Ectodermal cell (in vitro differentiated cells): ENCODE data around the gene IGSF8.
"Not testable (repeated sequence)": the region's sequence is repeated elsewhere in the genome, so short reads cannot be mapped to it uniquely, and the experiment has no call there.

Source experiments
- H3K27ac ChIP-seq: 2 replicates; pipeline ENCODE4 v1.7.0; 2013; ENCODE audit warnings: mild to moderate bottlenecking, low read depth, low read length; ENCODE audit not compliant: insufficient read depth, poor library complexity, severe bottlenecking
- H3K27me3 ChIP-seq: 2 replicates; pipeline ENCODE4 v1.7.0; 2013; ENCODE audit warnings: mild to moderate bottlenecking, low read length; ENCODE audit not compliant: insufficient read depth, control insufficient read depth, poor library complexity, severe bottlenecking
- H3K36me3 ChIP-seq: one replicate; pipeline ENCODE4 v1.7.0; 2013; ENCODE audit warnings: low read length; ENCODE audit not compliant: control insufficient read depth, insufficient read depth
- H3K4me1 ChIP-seq: one replicate; pipeline ENCODE4 v1.7.0; 2013; ENCODE audit warnings: low read length; ENCODE audit not compliant: control insufficient read depth, insufficient read depth
- H3K4me3 ChIP-seq: 2 replicates; pipeline ENCODE4 v1.7.0; 2013; ENCODE audit warnings: low read depth, low read length, control low read depth; ENCODE audit not compliant: insufficient read depth
- H3K9me3 ChIP-seq: 2 replicates; pipeline ENCODE4 v1.7.0; 2013; ENCODE audit warnings: mild to moderate bottlenecking, low read length, moderate library complexity; ENCODE audit not compliant: control insufficient read depth
- WGBS, 2 experiments: methylation state at CpG; one replicate each; pipeline ENCODE4 v1.1.7; 2013; ENCODE audit warnings: missing lambda C conversion rate in 2 of 2; 5-methylcytosine and 5-hydroxymethylcytosine counted together

IGSF8 gene

DNA sequence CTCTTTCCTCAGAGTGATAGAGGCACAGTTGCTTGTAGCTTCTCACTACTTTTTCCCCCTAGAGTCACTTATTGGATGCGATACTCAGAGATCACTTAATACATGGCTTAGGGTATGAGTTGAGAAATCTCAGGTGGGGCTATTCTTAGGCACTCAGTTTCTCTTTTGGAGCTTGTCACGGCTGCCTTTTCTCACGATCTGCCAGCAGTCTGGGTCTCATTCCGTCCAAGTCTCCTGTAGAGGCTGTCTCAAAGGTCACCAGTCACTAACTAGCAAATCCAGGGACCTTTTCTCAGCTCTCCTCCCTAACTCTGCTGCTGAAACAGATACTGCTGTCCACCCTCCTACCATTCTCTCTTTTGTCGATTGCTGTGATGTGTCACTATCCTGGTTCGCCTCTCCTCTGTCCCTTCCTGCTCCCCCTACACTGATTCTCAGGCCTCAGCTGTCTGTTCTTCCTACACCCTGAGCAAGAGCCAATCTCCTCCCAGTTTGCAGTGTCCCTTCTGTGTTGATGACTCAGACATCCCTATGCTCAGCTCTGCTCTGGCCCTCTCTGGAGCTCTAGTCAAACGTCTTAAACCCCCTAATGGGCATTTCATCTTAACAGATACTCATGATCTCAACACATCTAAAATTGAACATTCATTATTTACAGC, 29.6 kb upstream of the IGSF8 start:
- Histone ChIP-seq H3K4me3 (no peak overlapping the region), H3K9me3 (no peaks in the 10 kb centered on the region), H3K27ac (no peak overlapping the region), H3K4me1 (no peaks in the 10 kb centered on the region), H3K27me3 (no peaks in the 10 kb centered on the region), H3K36me3 (peaks cover 86% of the 10 kb centered on the region)
- WGBS, 2 experiments: 93% methylated on average over 7 of the region's 7 CpGs

DNA sequence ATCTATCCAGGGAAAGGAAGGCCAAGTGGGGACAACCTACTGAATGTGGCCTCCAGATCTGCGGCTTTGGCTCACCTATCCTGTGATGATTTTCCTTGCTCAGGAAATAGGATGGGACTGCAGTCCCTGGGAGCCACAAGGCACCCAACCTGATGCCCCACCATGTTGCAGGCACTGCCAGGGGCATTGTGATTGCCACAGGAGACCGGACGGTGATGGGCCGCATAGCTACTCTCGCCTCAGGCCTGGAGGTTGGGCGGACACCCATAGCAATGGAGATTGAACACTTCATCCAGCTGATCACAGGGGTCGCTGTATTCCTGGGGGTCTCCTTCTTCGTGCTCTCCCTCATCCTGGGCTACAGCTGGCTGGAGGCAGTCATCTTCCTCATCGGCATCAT, 29.0 kb upstream of the IGSF8 start:
- no peaks in the 10 kb centered on the region for H3K27me3 ChIP-seq
- no peak overlapping the region for H3K4me3 ChIP-seq
- H3K4me1 ChIP-seq: no peaks in the 10 kb centered on the region
- H3K27ac ChIP-seq: no peak overlapping the region
- H3K9me3 ChIP-seq: no peaks in the 10 kb centered on the region
- H3K36me3 ChIP-seq: peaks cover 86% of the 10 kb centered on the region
- WGBS, 2 experiments: 95 to 96% methylated on average over 9 of the region's 9 CpGs

DNA sequence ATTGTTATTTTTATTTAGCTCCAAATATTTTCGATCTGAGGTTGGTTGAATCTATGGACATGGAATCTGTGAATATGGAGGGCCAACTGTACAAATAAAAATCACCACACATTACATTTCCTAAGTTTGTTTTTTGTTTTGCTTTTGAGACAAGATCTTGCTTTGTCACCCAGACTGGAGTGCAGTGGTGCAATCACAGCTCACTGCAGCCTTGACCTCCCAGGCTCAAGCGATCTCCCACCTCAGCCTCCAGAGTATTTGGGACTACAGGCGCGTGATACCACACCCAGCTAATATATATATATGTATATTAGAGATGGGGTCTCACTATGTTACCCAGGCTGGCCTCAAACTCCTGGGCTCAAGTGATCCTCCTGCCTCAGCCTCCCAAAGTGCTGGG, 27.9 kb upstream of the IGSF8 start:
- not testable (repeated sequence) for H3K9me3 ChIP-seq, H3K4me1 ChIP-seq, H3K27ac ChIP-seq, H3K27me3 ChIP-seq, H3K4me3 ChIP-seq
- 83 to 89% methylated on average over 1 of the region's 4 CpGs for WGBS, 2 experiments
- peaks cover 86% of the 10 kb centered on the region for H3K36me3 ChIP-seq

DNA sequence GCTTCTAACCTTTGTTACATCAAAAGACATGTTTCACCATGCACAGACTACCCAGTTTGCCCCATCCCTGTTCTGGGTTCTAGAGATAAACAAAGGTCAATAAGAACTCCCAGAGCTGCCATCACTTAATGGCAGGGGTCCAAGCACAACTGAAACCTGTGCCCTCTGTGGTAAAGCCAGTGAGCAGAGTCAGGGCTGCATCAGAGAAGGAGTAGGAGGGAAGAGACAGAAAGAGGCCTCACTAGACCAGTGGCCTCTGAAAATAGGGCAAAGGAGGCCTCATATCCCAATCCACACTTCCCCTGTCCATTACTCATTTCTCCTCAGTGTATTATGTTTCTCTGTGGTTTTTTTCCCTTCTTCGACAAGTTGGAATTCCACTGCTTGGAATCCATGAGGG, 27.3 kb upstream of the IGSF8 start:
- no peaks in the 10 kb centered on the region for H3K9me3 ChIP-seq
- H3K36me3 ChIP-seq: peaks cover 85% of the 10 kb centered on the region
- no peaks in the 10 kb centered on the region for H3K27me3 ChIP-seq
- H3K4me1 ChIP-seq: no peaks in the 10 kb centered on the region
- WGBS, 2 experiments: 93 to 97% methylated on average over 1 of the region's 1 CpG
- H3K4me3 ChIP-seq: no peak overlapping the region
- H3K27ac ChIP-seq: no peak overlapping the region

DNA sequence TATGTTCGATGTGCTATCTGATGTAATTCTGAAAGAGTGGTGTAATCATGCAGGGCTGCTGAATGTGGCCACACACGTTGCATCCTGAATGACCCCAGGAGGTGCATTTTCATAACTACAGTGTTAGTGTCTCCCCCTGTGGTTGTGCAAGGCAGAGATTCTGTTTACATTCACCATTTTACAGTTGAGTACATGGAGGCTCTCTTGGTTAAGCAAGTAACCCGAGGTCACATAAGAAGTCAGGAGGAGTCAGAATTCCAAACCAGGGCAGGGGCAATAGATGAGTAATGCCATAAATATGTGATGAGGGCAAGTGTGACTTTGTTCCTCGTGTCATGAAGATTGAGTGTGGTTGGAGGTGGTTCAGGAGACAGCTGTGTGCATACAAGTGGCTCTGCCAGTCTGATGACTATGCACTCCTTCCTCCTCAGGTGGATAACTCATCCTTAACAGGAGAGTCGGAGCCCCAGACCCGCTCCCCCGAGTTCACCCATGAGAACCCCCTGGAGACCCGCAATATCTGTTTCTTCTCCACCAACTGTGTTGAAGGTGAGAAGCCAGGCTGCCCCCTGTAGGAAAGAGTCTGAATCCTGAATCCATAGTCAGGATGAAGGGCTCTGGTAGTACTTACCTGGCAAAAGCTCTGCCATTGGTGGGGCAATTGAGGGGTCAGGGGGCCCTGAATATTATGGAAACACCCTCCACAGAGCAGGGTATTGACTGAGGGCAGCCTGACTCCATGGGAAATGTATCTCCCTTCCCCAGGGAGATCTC, 26.5 kb upstream of the IGSF8 start:
- 83 to 88% methylated on average over 8 of the region's 8 CpGs for WGBS, 2 experiments
- Histone ChIP-seq H3K27me3 (no peaks in the 10 kb centered on the region), H3K4me3 (no peak overlapping the region), H3K9me3 (no peaks in the 10 kb centered on the region), H3K4me1 (no peaks in the 10 kb centered on the region), H3K27ac (no peak overlapping the region), H3K36me3 (peaks cover 80% of the 10 kb centered on the region)

DNA sequence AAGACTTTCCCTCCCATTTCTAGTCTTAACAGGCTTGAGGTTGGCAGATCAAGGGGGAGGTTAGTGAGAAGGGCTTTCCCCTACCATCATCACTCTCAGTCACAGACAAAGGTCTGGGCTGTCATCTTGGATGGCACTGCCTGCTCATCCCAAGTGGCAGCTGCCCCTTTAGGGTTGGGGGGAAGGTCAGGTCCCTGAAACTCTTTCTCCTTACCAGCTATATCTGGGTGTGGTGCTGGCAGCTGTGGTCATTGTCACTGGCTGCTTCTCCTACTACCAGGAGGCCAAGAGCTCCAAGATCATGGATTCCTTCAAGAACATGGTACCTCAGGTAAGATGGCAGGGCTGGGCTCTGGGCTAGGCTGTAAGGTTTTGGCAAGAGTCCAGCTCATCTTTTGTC, 25.3 kb upstream of the IGSF8 start:
- Histone ChIP-seq H3K9me3 (no peaks in the 10 kb centered on the region), H3K36me3 (peaks cover 68% of the 10 kb centered on the region), H3K4me3 (no peak overlapping the region), H3K27me3 (no peaks in the 10 kb centered on the region), H3K4me1 (peaks cover 6% of the 10 kb centered on the region), H3K27ac (no peak overlapping the region)

DNA sequence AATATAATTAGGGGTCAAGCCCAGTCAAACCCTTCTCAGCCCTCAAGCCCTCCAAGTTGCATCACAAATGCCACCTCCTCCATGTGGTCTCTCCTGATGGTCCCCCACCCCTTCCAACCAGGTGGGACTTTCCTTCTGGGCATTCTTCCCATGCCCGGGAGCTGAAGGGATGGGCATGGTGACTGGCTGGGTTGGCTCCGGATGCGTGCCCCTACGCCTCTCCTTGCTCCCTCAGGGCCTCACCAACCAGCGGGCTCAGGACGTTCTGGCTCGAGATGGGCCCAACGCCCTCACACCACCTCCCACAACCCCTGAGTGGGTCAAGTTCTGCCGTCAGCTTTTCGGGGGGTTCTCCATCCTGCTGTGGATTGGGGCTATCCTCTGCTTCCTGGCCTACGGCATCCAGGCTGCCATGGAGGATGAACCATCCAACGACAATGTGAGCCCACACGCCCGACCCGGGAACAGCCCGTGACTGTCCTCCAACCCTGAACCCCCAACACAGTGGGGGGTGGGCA, 24.6 kb upstream of the IGSF8 start:
- no peak overlapping the region for H3K4me3 ChIP-seq
- no peak overlapping the region for H3K27ac ChIP-seq
- peaks cover 61% of the 10 kb centered on the region for H3K36me3 ChIP-seq
- no peaks in the 10 kb centered on the region for H3K27me3 ChIP-seq
- H3K9me3 ChIP-seq: no peaks in the 10 kb centered on the region
- peaks cover 13% of the 10 kb centered on the region for H3K4me1 ChIP-seq
- WGBS, 2 experiments: 91 to 92% methylated on average over 16 of the region's 16 CpGs

DNA sequence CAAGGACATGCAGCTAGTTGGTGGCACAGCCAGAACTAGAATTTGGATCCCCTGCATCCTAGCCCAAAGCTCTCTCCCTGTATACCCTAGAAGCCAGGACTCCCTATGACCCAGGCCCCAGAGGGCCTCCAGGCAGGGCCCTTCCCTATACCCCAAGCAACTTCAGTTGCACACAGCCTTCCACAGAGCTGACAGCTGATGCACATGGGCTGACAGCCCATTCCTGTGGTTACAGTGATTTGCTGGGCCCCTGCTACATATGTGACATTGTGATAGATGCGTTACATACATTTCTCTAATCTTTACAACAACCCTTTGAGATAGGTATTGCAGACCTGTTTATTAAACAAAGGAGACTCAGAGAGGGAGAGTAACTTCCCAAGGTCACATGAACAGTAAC, 23.0 kb upstream of the IGSF8 start:
- Histone ChIP-seq H3K9me3 (no peaks in the 10 kb centered on the region), H3K27me3 (no peaks in the 10 kb centered on the region), H3K4me1 (peaks cover 22% of the 10 kb centered on the region), H3K27ac (no peak overlapping the region), H3K36me3 (peaks cover 45% of the 10 kb centered on the region), H3K4me3 (no peak overlapping the region)
- WGBS, 2 experiments: 91 to 100% methylated on average over 1 of the region's 1 CpG

DNA sequence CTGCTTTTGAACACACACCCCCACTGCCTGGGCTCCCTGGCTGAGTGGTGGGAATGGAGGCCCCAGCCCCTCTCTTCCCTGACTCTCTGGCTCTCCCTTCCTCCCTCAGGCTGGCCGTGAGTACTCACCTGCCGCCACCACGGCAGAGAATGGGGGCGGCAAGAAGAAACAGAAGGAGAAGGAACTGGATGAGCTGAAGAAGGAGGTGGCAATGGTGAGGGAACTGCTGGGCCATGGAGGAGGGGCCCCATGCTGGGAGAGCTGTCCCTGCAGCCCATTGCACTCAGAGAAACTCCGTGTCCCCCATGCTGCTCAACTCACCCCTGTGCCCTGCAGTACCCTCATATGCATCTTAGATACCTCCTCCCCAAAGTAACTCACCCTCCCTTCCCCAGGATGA, 22.4 kb upstream of the IGSF8 start:
- Histone ChIP-seq H3K4me1 (peaks cover 22% of the 10 kb centered on the region), H3K27ac (no peak overlapping the region), H3K36me3 (peaks cover 39% of the 10 kb centered on the region), H3K27me3 (no peaks in the 10 kb centered on the region), H3K9me3 (no peaks in the 10 kb centered on the region), H3K4me3 (no peak overlapping the region)
- 91 to 98% methylated on average over 5 of the region's 5 CpGs for WGBS, 2 experiments

DNA sequence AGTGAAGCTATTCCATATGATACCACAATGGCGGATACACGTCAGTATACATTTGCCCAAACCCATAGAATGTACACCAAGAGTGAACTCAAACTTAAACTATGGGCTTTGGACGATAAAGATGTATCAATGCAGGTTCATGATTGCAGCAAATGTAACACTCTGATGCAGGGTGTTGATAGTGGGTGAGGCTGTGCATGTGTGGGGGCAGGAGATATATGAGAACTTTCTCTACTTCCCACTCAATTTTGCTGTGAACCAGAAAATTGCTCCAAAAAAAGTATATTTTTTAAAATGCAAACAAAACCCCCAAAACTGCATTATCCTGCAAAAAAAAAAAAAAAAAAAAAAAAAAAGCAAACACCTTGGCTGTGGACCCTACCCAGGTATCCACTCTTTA, 20.5 kb upstream of the IGSF8 start:
- WGBS, 2 experiments: 89 to 96% methylated on average over 3 of the region's 3 CpGs
- Histone ChIP-seq H3K27me3 (no peaks in the 10 kb centered on the region), H3K36me3 (peaks cover 21% of the 10 kb centered on the region), H3K4me3 (no peak overlapping the region), H3K9me3 (no peaks in the 10 kb centered on the region), H3K27ac (no peak overlapping the region), H3K4me1 (peaks cover 38% of the 10 kb centered on the region)
